Loucy (cell line): Measurements from ENCODE around the gene ARHGDIG.

Experiments used
- CTCF ChIP-seq: fragments of 200-600 bp; sonication (generic); conservative IDR thresholded peaks from 2 replicates; pipeline ENCODE4 v1.5.1; 2014; ENCODE audit warnings: mild to moderate bottlenecking, antibody characterized with exemption, low read length
- EZH2phosphoT487 ChIP-seq: fragments of 200-600 bp; IDR thresholded peaks from 2 replicates; pipeline ENCODE4 v1.6.1; 2018; ENCODE audit warnings: antibody characterized with exemption, mild to moderate bottlenecking, moderate library complexity, borderline replicate concordance

DNA sequence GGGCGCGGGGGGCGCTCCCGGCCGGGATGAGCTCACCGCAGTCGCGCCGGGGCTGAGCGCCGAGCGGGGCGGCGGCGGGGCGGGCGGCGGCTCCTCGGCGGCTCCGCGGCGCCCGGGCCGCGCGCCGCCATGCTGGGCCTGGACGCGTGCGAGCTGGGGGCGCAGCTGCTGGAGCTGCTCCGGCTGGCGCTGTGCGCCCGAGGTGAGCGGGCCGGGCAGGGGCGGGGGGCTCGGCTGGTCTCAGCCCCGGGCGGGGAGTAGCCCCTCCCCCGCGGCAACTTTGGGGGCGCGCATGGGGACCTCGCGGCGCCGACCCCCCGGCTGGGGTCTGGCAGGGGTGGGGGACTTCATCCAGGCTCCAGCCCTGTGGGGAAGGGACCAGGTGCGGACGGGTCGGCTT is at the start of gene ARHGDIG:
- TF ChIP-seq CTCF, result no peak
- TF ChIP-seq EZH2phosphoT487, result no peak
